Stimulated activated CD8-positive, alpha-beta memory T cell treated with anti-CD3 and anti-CD28 coated beads, Interleukin-7, amount 100 ng/mL, for 48 hours (primary cell): ENCODE measurements around the gene PIGQ.

Source experiments
- DNase-seq, 2 donors: peaks; one replicate each; pipeline ENCODE4 v3.0.0-alpha.2; 2020; ENCODE audit warnings: low read depth in 1 of 2; ENCODE audit errors: extremely low read depth in 1 of 2

The PIGQ gene

GRCh38 chr16:569445-570254 is at the start of gene PIGQ:
PIGQ (plus strand) TSS chr16:569968; CDS start chr16:574075, 4,107 bp downstream.
- DNase-seq = peak; percentile 34 to 53

- no peak for DNase-seq
Measured at GRCh38 chr16:520847-521246, 48.9 kb upstream of the PIGQ start.

GRCh38 chr16:521381-522210 is 48.2 kb upstream of the PIGQ start:
- no peak for DNase-seq

- no peak for DNase-seq
Measured at GRCh38 chr16:522320-523096, 47.3 kb upstream of the PIGQ start.

- no peak for DNase-seq
Measured at GRCh38 chr16:523097-523741, 46.5 kb upstream of the PIGQ start.

- DNase-seq = no peak
Measured at GRCh38 chr16:524274-525040, 45.3 kb upstream of the PIGQ start.

- no peak for DNase-seq
Measured at GRCh38 chr16:525123-525519, 44.6 kb upstream of the PIGQ start.

GRCh38 chr16:525520-526180 is 44.1 kb upstream of the PIGQ start:
- DNase-seq = peak; percentile 59 to 82

GRCh38 chr16:526181-527014 is 43.4 kb upstream of the PIGQ start:
- DNase-seq = no peak

- DNase-seq = peak; percentile 72 to 75
Measured at GRCh38 chr16:527015-527903, 42.5 kb upstream of the PIGQ start, which contains the start of gene CAPN15. CAPN15 (plus strand) TSS chr16:527712; CDS start chr16:546839, 19,127 bp downstream.

- DNase-seq = peak in 1 of 2 donors; percentile 39
Measured at GRCh38 chr16:528111-529011, 41.4 kb upstream of the PIGQ start.

GRCh38 chr16:529012-529575 is 40.7 kb upstream of the PIGQ start:
- no peak for DNase-seq

- no peak for DNase-seq
Measured at GRCh38 chr16:530111-530817, 39.5 kb upstream of the PIGQ start.

- no peak for DNase-seq
Measured at GRCh38 chr16:531494-532125, 38.2 kb upstream of the PIGQ start.
